Panc1 (cell line): ENCODE measurements around the gene ZNF76.

Source experiments
- POLR2AphosphoS5 ChIP-seq: IDR thresholded peaks from 2 replicates; pipeline ENCODE4 v1.6.1; 2012; ENCODE audit warnings: mild to moderate bottlenecking, low read depth, low read length, moderate library complexity
- SIN3A ChIP-seq: IDR thresholded peaks from 2 replicates; pipeline ENCODE4 v1.6.1; 2012; ENCODE audit warnings: low read depth, mild to moderate bottlenecking, low read length, moderate library complexity, borderline replicate concordance; ENCODE audit not compliant: insufficient read depth
- TF ChIP-seq, protein P1 (sequence below): fragments of 450-650 bp; IDR thresholded peaks from 2 replicates; pipeline ENCODE4 v1.5.1; 2017; ENCODE audit warnings: mild to moderate bottlenecking

DNA sequence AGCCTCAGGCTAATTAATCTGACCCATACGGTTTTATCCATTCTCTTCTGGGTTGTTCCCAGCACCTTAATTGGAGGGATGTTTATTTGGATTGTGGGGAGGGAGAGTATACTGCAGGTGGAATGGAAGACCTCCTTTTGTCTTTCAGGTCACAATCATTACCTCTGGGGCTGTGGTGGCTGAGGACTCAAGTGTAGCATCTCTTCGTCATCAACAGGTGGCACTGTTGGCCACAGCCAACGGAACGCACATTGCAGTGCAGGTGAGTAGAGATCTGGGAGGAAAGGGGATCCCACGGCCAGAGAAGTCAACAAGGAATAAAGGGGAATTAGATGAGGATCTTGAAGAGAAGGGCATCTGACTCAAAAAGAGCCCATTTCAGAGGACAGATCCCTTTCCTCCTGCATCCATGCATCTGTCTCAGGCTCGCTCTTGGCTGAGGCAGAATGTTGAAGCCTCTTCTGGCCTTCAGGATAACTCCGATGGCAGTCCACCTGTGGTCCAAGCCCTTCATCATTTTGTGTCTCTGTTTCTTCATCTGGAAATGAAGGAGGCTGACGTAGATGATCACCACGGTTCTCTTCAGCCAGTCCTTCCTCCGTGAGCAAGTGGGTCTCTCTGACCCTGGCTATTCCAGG, 34.9 kb downstream of the ZNF76 start:
- TF ChIP-seq, protein P1, sequence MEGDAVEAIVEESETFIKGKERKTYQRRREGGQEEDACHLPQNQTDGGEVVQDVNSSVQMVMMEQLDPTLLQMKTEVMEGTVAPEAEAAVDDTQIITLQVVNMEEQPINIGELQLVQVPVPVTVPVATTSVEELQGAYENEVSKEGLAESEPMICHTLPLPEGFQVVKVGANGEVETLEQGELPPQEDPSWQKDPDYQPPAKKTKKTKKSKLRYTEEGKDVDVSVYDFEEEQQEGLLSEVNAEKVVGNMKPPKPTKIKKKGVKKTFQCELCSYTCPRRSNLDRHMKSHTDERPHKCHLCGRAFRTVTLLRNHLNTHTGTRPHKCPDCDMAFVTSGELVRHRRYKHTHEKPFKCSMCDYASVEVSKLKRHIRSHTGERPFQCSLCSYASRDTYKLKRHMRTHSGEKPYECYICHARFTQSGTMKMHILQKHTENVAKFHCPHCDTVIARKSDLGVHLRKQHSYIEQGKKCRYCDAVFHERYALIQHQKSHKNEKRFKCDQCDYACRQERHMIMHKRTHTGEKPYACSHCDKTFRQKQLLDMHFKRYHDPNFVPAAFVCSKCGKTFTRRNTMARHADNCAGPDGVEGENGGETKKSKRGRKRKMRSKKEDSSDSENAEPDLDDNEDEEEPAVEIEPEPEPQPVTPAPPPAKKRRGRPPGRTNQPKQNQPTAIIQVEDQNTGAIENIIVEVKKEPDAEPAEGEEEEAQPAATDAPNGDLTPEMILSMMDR = peak; percentile 88
- TF ChIP-seq POLR2AphosphoS5 (no peak), SIN3A (no peak)
